ENCODE data around the gene BAZ2B.

The BAZ2B gene

GRCh38 chr2:159526433-159526832 lies 89.9 kb downstream of the BAZ2B start:
- TF ChIP-seq, protein P1, sequence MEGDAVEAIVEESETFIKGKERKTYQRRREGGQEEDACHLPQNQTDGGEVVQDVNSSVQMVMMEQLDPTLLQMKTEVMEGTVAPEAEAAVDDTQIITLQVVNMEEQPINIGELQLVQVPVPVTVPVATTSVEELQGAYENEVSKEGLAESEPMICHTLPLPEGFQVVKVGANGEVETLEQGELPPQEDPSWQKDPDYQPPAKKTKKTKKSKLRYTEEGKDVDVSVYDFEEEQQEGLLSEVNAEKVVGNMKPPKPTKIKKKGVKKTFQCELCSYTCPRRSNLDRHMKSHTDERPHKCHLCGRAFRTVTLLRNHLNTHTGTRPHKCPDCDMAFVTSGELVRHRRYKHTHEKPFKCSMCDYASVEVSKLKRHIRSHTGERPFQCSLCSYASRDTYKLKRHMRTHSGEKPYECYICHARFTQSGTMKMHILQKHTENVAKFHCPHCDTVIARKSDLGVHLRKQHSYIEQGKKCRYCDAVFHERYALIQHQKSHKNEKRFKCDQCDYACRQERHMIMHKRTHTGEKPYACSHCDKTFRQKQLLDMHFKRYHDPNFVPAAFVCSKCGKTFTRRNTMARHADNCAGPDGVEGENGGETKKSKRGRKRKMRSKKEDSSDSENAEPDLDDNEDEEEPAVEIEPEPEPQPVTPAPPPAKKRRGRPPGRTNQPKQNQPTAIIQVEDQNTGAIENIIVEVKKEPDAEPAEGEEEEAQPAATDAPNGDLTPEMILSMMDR (IDR thresholded peaks at IDR 0.05; ENCODE audit: extremely low read depth, insufficient read depth, missing control alignments), result no peak
- no peak for DNase-seq (ENCODE audit: low spot score)
- in situ Hi-C loops (cut with MboI; ENCODE audit: low pct_unique_long_range_greater_than_20kb, low sequenced_read_pairs, unreplicated experiment), result no loop called here

- DNase-seq (ENCODE audit: low spot score), result no peak
- in situ Hi-C loops (cut with MboI; ENCODE audit: low pct_unique_long_range_greater_than_20kb, low sequenced_read_pairs, unreplicated experiment), result no loop called here
- TF ChIP-seq, protein P1 (IDR thresholded peaks at IDR 0.05; ENCODE audit: extremely low read depth, insufficient read depth, missing control alignments), result no peak
Observed at GRCh38 chr2:159525012-159525411, 91.3 kb downstream of the BAZ2B start.

GRCh38 chr2:159521272-159521671 lies 95.1 kb downstream of the BAZ2B start:
- in situ Hi-C loops (cut with MboI; ENCODE audit: low pct_unique_long_range_greater_than_20kb, low sequenced_read_pairs, unreplicated experiment), result no loop called here
- TF ChIP-seq, protein P1 (IDR thresholded peaks at IDR 0.05; ENCODE audit: extremely low read depth, insufficient read depth, missing control alignments), result no peak
- DNase-seq (ENCODE audit: low spot score), result no peak

GRCh38 chr2:159518321-159519005 lies 97.9 kb downstream of the BAZ2B start:
- in situ Hi-C loops (cut with MboI; ENCODE audit: low pct_unique_long_range_greater_than_20kb, low sequenced_read_pairs, unreplicated experiment), result no loop called here
- DNase-seq (ENCODE audit: low spot score), result no peak
- TF ChIP-seq, protein P1 (IDR thresholded peaks at IDR 0.05; ENCODE audit: extremely low read depth, insufficient read depth, missing control alignments), result no peak

GRCh38 chr2:159516241-159516758 lies 100.0 kb downstream of the BAZ2B start:
- in situ Hi-C loops (cut with MboI; ENCODE audit: low pct_unique_long_range_greater_than_20kb, low sequenced_read_pairs, unreplicated experiment), result no loop called here
- TF ChIP-seq, protein P1 (IDR thresholded peaks at IDR 0.05; ENCODE audit: extremely low read depth, insufficient read depth, missing control alignments), result peak; percentile 19
- peak; percentile 59 for DNase-seq (ENCODE audit: low spot score)

DNA sequence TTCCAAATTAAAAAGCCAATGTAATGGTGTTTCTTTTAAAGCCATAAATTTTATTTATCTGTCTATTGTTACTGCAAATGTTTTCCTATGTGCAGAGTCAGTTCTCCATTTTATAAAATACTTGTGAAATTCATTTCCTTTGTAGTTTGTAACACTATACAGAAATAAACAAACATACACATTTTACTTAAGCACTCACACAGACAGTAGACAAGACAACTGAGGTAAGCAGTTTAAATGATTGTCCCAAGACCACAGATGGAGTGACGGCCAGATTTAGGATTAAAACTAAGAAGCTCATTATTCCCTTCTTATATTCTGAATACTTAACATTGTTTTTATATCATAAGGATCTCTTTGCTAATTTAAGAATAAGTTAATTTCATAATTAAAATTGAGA lies 100.9 kb downstream of the BAZ2B start:
- DNase-seq (ENCODE audit: low spot score), result no peak
- TF ChIP-seq, protein P1 (IDR thresholded peaks at IDR 0.05; ENCODE audit: extremely low read depth, insufficient read depth, missing control alignments), result no peak
- in situ Hi-C loops (cut with MboI; ENCODE audit: low pct_unique_long_range_greater_than_20kb, low sequenced_read_pairs, unreplicated experiment), result no loop called here
